ENCODE results near the gene IL18. TPM values are rescaled to one million over a fixed set of nuclear protein-coding genes. Genes with fewer than 3 reads are reported as not detected.
"Not testable (repeated sequence)": the region's sequence is repeated elsewhere in the genome, so short reads cannot be mapped to it uniquely, and the experiment has no call there.

IL18 gene
- 7.3 TPM for total RNA-seq
- polyA plus RNA-seq: 22.4 TPM
- long read RNA-seq, donor 1: 0 reads
- long read RNA-seq, donor 2: 0 reads
- long read RNA-seq, donor 3, partial matches to known transcripts: 0 of 5 reads
- long read RNA-seq, donor 3, other reads (novel, unspliced or antisense): 0 of 5 reads
- long read RNA-seq, donor 4, partial matches to known transcripts: 0 of 2 reads
- long read RNA-seq, donor 4, other reads (novel, unspliced or antisense): 0 of 2 reads
- long read RNA-seq, donor 5, partial matches to known transcripts: 5 of 11 reads
- long read RNA-seq, donor 5, other reads (novel, unspliced or antisense): 0 of 11 reads
- long read RNA-seq, donor 6, partial matches to known transcripts: 0 of 2 reads
- long read RNA-seq, donor 6, other reads (novel, unspliced or antisense): 0 of 2 reads
- long read RNA-seq, donor 7, partial matches to known transcripts: 0 of 8 reads
- long read RNA-seq, donor 7, other reads (novel, unspliced or antisense): 6 of 8 reads
- long read RNA-seq, donor 8: 0 reads
- long read RNA-seq, donor 9: 0 reads
- long read RNA-seq, donor 10, partial matches to known transcripts: 0 of 1 reads
- long read RNA-seq, donor 10, other reads (novel, unspliced or antisense): 0 of 1 reads

DNA sequence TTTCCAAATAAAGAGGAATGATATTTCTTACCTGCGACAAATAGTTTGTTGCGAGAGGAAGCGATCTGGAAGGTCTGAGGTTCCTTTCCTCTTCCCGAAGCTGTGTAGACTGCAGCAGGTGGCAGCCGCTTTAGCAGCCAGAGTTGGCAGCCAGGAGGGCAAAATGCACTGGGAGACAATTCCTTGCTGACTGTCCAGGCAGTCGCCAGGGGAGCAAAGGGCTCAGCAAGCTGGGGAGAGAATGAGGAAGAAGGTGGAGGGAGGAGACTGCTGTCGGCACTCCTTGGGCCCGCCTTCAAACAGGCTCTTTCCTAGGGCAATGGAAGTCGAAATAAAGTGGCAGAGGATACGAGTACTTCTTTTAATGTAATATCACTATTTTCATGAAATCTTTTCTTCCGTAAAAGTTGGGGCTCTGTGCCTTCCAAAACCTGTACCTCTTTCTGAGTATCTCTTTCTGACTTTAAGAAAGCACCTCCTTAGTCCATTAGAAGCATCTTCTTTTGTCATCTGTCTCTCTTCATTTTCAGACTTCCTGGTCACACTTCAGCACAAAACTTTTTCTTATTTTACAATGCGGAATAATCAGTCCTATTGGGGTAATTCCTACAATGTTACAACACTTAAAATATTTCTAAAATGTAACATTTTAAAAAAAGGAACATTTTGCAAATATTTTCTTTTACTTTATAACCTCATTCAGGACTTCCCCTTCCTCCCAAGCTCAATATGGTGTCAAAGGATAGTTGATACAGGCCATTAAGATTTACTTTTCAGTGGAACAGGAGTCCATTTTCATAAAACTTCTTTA, at the start of gene IL18:
IL18 (minus strand) TSS at position 220 of the 811 bp plus-strand sequence. CDS start 9,041 bp downstream, outside the sequence.
- Histone ChIP-seq H3K27me3 (ENCODE audit: control insufficient read depth in 2 of 2, insufficient read depth in 1 of 2, low read length in 1 of 2) (no peaks in the 10 kb centered on the region), H3K9me3 (ENCODE audit: control insufficient read depth in 2 of 2, insufficient read depth in 1 of 2, low read length in 1 of 2) (no peaks in the 10 kb centered on the region), H3K4me1 (ENCODE audit: control insufficient read depth in 2 of 2, insufficient read depth in 2 of 2, low read length in 2 of 2) (peaks cover 0 to 2% of the 10 kb centered on the region in 2 donors), H3K4me3 (ENCODE audit: low read length in 2 of 2) (no peak within 1 kb of the TSS), H3K27ac (ENCODE audit: low read depth in 1 of 2, low read length in 1 of 2) (peak within 1 kb of the TSS in 1 of 2 donors; percentile 10), H3K36me3 (ENCODE audit: control insufficient read depth in 2 of 2, insufficient read depth in 2 of 2, low read length in 1 of 2) (no peaks in the 10 kb centered on the region)
- 41% methylated on average over 12 of the region's 12 CpGs for WGBS
- DNase-seq (ENCODE audit: low read depth in 6 of 9, low spot score in 9 of 9): no peak

DNA sequence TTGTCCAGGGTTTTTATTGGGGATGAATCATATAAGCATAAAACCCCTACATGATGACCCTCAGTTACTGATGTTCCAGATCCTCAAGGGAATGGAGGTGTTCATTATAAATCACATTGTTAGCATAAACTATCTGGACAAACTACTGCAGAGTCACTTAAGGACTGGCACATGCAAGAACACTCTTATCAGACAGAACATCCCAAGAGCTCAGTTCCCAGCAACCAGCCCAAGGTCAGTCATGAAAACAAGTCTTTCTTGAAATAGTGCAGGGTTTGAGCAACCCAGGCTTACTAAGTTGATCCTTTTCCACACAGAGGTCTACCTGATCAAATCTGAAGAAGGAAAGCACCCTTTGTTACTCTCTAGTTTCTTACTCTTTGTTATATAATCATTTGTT, 48.8 kb upstream of the IL18 start:
- Histone ChIP-seq H3K27ac (ENCODE audit: low read depth in 1 of 2, low read length in 1 of 2) (no peak overlapping the region), H3K9me3 (ENCODE audit: control insufficient read depth in 2 of 2, insufficient read depth in 1 of 2, low read length in 1 of 2) (no peaks in the 10 kb centered on the region), H3K4me1 (ENCODE audit: control insufficient read depth in 2 of 2, insufficient read depth in 2 of 2, low read length in 2 of 2) (no peaks in the 10 kb centered on the region), H3K27me3 (ENCODE audit: control insufficient read depth in 2 of 2, insufficient read depth in 1 of 2, low read length in 1 of 2) (no peaks in the 10 kb centered on the region), H3K36me3 (ENCODE audit: control insufficient read depth in 2 of 2, insufficient read depth in 2 of 2, low read length in 1 of 2) (no peaks in the 10 kb centered on the region), H3K4me3 (ENCODE audit: low read length in 2 of 2) (no peak overlapping the region)
- no peak for DNase-seq (ENCODE audit: low read depth in 6 of 9, low spot score in 9 of 9)

GRCh38 chr11:112212290-112212689, 48.4 kb upstream of the IL18 start:
- Histone ChIP-seq H3K27me3 (ENCODE audit: control insufficient read depth in 2 of 2, insufficient read depth in 1 of 2, low read length in 1 of 2) (no peaks in the 10 kb centered on the region), H3K27ac (ENCODE audit: low read depth in 1 of 2, low read length in 1 of 2) (no peak overlapping the region), H3K9me3 (ENCODE audit: control insufficient read depth in 2 of 2, insufficient read depth in 1 of 2, low read length in 1 of 2) (no peaks in the 10 kb centered on the region), H3K36me3 (ENCODE audit: control insufficient read depth in 2 of 2, insufficient read depth in 2 of 2, low read length in 1 of 2) (no peaks in the 10 kb centered on the region), H3K4me1 (ENCODE audit: control insufficient read depth in 2 of 2, insufficient read depth in 2 of 2, low read length in 2 of 2) (no peaks in the 10 kb centered on the region), H3K4me3 (ENCODE audit: low read length in 2 of 2) (no peak overlapping the region)
- WGBS: 98% methylated on average over 3 of the region's 3 CpGs
- DNase-seq (ENCODE audit: low read depth in 6 of 9, low spot score in 9 of 9): no peak

GRCh38 chr11:112211536-112211935, 47.6 kb upstream of the IL18 start:
- Histone ChIP-seq H3K27ac (ENCODE audit: low read depth in 1 of 2, low read length in 1 of 2) (no peak overlapping the region), H3K36me3 (ENCODE audit: control insufficient read depth in 2 of 2, insufficient read depth in 2 of 2, low read length in 1 of 2) (no peaks in the 10 kb centered on the region), H3K9me3 (ENCODE audit: control insufficient read depth in 2 of 2, insufficient read depth in 1 of 2, low read length in 1 of 2) (no peaks in the 10 kb centered on the region), H3K27me3 (ENCODE audit: control insufficient read depth in 2 of 2, insufficient read depth in 1 of 2, low read length in 1 of 2) (no peaks in the 10 kb centered on the region), H3K4me1 (ENCODE audit: control insufficient read depth in 2 of 2, insufficient read depth in 2 of 2, low read length in 2 of 2) (no peaks in the 10 kb centered on the region), H3K4me3 (ENCODE audit: low read length in 2 of 2) (no peak overlapping the region)
- WGBS: 42% methylated on average over 2 of the region's 2 CpGs
- no peak for DNase-seq (ENCODE audit: low read depth in 6 of 9, low spot score in 9 of 9)

GRCh38 chr11:112210890-112211289, 47.0 kb upstream of the IL18 start:
- no peaks in the 10 kb centered on the region for H3K4me1 ChIP-seq (ENCODE audit: control insufficient read depth in 2 of 2, insufficient read depth in 2 of 2, low read length in 2 of 2)
- H3K9me3 ChIP-seq (ENCODE audit: control insufficient read depth in 2 of 2, insufficient read depth in 1 of 2, low read length in 1 of 2): no peaks in the 10 kb centered on the region
- 96% methylated on average over 1 of the region's 1 CpG for WGBS
- no peak overlapping the region for H3K27ac ChIP-seq (ENCODE audit: low read depth in 1 of 2, low read length in 1 of 2)
- no peaks in the 10 kb centered on the region for H3K36me3 ChIP-seq (ENCODE audit: control insufficient read depth in 2 of 2, insufficient read depth in 2 of 2, low read length in 1 of 2)
- H3K27me3 ChIP-seq (ENCODE audit: control insufficient read depth in 2 of 2, insufficient read depth in 1 of 2, low read length in 1 of 2): no peaks in the 10 kb centered on the region
- DNase-seq (ENCODE audit: low read depth in 6 of 9, low spot score in 9 of 9): no peak
- H3K4me3 ChIP-seq (ENCODE audit: low read length in 2 of 2): no peak overlapping the region

- 96% methylated on average over 23 of the region's 23 CpGs for WGBS
- DNase-seq (ENCODE audit: low read depth in 6 of 9, low spot score in 9 of 9): no peak
These were observed 42.2 kb upstream of the IL18 start for GRCh38 chr11:112206071-112206470.

DNA sequence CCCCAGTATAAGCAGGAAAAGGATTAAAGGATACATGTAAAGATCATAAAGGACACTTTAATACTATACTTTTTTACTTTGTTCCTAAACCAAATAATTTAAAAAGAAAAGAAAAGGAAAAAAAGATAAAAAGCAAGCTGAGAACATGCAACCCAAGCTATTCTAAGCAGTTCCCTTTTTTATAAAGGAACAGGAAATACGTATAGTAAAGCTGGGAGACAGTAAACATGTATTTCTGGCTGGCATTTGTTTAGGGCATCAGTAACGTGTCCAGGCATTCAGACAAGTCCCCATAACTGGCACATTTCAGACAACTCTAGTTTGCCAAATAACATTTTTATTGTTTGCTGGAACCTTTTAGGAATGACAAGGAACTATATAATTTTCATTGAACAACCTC, 36.4 kb upstream of the IL18 start:
- WGBS: 22% methylated on average over 2 of the region's 2 CpGs
- Histone ChIP-seq H3K36me3 (ENCODE audit: control insufficient read depth in 2 of 2, insufficient read depth in 2 of 2, low read length in 1 of 2) (no peaks in the 10 kb centered on the region), H3K9me3 (ENCODE audit: control insufficient read depth in 2 of 2, insufficient read depth in 1 of 2, low read length in 1 of 2) (no peaks in the 10 kb centered on the region), H3K4me3 (ENCODE audit: low read length in 2 of 2) (no peak overlapping the region), H3K27ac (ENCODE audit: low read depth in 1 of 2, low read length in 1 of 2) (no peak overlapping the region), H3K27me3 (ENCODE audit: control insufficient read depth in 2 of 2, insufficient read depth in 1 of 2, low read length in 1 of 2) (no peaks in the 10 kb centered on the region), H3K4me1 (ENCODE audit: control insufficient read depth in 2 of 2, insufficient read depth in 2 of 2, low read length in 2 of 2) (no peaks in the 10 kb centered on the region)
- DNase-seq (ENCODE audit: low read depth in 6 of 9, low spot score in 9 of 9): no peak

More at GRCh38 chr11:112206071-112206470, 42.2 kb upstream of the IL18 start:
- no peaks in the 10 kb centered on the region for H3K27me3 ChIP-seq (ENCODE audit: control insufficient read depth in 2 of 2, insufficient read depth in 1 of 2, low read length in 1 of 2)
- H3K27ac ChIP-seq (ENCODE audit: low read depth in 1 of 2, low read length in 1 of 2): no peak overlapping the region
- no peaks in the 10 kb centered on the region for H3K36me3 ChIP-seq (ENCODE audit: control insufficient read depth in 2 of 2, insufficient read depth in 2 of 2, low read length in 1 of 2)
- H3K4me3 ChIP-seq (ENCODE audit: low read length in 2 of 2): no peak overlapping the region
- no peaks in the 10 kb centered on the region for H3K9me3 ChIP-seq (ENCODE audit: control insufficient read depth in 2 of 2, insufficient read depth in 1 of 2, low read length in 1 of 2)
- no peaks in the 10 kb centered on the region for H3K4me1 ChIP-seq (ENCODE audit: control insufficient read depth in 2 of 2, insufficient read depth in 2 of 2, low read length in 2 of 2)

DNA sequence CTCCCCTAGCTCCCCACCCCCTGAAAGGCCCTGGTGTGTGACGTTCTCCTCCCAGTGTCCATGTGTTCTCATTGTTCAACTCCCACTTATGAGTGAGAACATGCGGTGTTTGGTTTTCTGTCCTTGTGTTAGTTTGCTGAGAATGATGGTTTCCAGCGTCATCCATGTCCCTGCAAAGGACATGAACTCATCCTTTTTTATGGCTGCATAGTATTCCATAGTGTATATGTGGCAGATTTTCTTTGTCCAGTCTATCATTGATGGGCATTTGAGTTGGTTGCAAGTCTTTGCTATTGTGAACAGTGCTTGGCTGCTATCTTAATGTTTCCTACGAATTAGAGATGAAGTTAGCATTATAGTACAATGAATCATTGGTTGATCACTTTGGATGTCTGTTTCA, 35.2 kb upstream of the IL18 start:
- not testable (repeated sequence) for H3K4me3 ChIP-seq (ENCODE audit: low read length in 2 of 2); H3K36me3 ChIP-seq (ENCODE audit: control insufficient read depth in 2 of 2, insufficient read depth in 2 of 2, low read length in 1 of 2); H3K9me3 ChIP-seq (ENCODE audit: control insufficient read depth in 2 of 2, insufficient read depth in 1 of 2, low read length in 1 of 2); H3K27ac ChIP-seq (ENCODE audit: low read depth in 1 of 2, low read length in 1 of 2); DNase-seq (ENCODE audit: low read depth in 6 of 9, low spot score in 9 of 9); H3K27me3 ChIP-seq (ENCODE audit: control insufficient read depth in 2 of 2, insufficient read depth in 1 of 2, low read length in 1 of 2); H3K4me1 ChIP-seq (ENCODE audit: control insufficient read depth in 2 of 2, insufficient read depth in 2 of 2, low read length in 2 of 2)
- 98% methylated on average over 4 of the region's 4 CpGs for WGBS

- Histone ChIP-seq H3K4me1 (ENCODE audit: control insufficient read depth in 2 of 2, insufficient read depth in 2 of 2, low read length in 2 of 2) (no peaks in the 10 kb centered on the region), H3K27ac (ENCODE audit: low read depth in 1 of 2, low read length in 1 of 2) (no peak overlapping the region), H3K27me3 (ENCODE audit: control insufficient read depth in 2 of 2, insufficient read depth in 1 of 2, low read length in 1 of 2) (no peaks in the 10 kb centered on the region), H3K9me3 (ENCODE audit: control insufficient read depth in 2 of 2, insufficient read depth in 1 of 2, low read length in 1 of 2) (no peaks in the 10 kb centered on the region), H3K4me3 (ENCODE audit: low read length in 2 of 2) (no peak overlapping the region), H3K36me3 (ENCODE audit: control insufficient read depth in 2 of 2, insufficient read depth in 2 of 2, low read length in 1 of 2) (no peaks in the 10 kb centered on the region)
- DNase-seq (ENCODE audit: low read depth in 6 of 9, low spot score in 9 of 9): no peak
- WGBS: 95% methylated on average over 2 of the region's 2 CpGs
These were observed 32.7 kb upstream of the IL18 start for GRCh38 chr11:112196519-112197087.
